GM23338 (cell line): Measurements from ENCODE around the gene NCOA4.

Source experiments
- EZH2 ChIP-seq: fragments of 200-600 bp; sonication (generic); IDR thresholded peaks from one replicate; pipeline ENCODE4 v1.8.0; 2017; ENCODE audit warnings: antibody characterized with exemption, mild to moderate bottlenecking, low read depth; ENCODE audit not compliant: unreplicated experiment
- EZH2phosphoT487 ChIP-seq: fragments of 200-600 bp; sonication (generic); IDR thresholded peaks from one replicate; pipeline ENCODE4 v1.8.1; 2018; ENCODE audit warnings: antibody characterized with exemption; ENCODE audit not compliant: unreplicated experiment
- TF ChIP-seq, protein P1 (sequence below), 2 experiments: fragments of 200-600 bp in 1 of 2; sonication (generic) in 1 of 2; conservative IDR thresholded peaks; 2 replicates each; pipeline versions ENCODE4 v1.5.1 to v1.6.1; 2016 to 2017; ENCODE audit warnings: antibody characterized with exemption in 2 of 2, low read depth in 2 of 2, mild to moderate bottlenecking in 2 of 2, moderate library complexity in 1 of 2

DNA sequence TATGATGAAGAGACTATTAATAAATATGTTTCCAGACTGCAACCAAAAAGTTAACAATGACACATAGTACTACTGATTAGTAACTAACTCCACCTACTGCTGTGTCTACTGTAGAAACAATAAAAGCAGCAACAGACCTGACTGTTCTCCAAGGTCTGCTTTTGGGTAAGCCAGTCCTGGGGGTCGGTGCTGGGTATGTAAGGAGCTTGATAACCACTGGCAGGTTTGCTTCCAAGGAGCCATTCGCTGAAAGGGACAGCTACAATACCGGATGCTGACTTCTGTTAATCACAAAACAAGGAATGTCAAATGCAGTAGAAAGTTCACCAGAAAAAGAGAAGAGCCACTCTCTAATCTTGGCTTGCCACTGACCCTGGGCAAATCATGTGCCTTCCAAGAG is 17.7 kb downstream of the NCOA4 start:
- TF ChIP-seq, protein P1, sequence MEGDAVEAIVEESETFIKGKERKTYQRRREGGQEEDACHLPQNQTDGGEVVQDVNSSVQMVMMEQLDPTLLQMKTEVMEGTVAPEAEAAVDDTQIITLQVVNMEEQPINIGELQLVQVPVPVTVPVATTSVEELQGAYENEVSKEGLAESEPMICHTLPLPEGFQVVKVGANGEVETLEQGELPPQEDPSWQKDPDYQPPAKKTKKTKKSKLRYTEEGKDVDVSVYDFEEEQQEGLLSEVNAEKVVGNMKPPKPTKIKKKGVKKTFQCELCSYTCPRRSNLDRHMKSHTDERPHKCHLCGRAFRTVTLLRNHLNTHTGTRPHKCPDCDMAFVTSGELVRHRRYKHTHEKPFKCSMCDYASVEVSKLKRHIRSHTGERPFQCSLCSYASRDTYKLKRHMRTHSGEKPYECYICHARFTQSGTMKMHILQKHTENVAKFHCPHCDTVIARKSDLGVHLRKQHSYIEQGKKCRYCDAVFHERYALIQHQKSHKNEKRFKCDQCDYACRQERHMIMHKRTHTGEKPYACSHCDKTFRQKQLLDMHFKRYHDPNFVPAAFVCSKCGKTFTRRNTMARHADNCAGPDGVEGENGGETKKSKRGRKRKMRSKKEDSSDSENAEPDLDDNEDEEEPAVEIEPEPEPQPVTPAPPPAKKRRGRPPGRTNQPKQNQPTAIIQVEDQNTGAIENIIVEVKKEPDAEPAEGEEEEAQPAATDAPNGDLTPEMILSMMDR (conservative IDR thresholded peaks at IDR 0.05; ENCODE audit: low read depth in 2 of 2) = no peak
- no peak for TF ChIP-seq EZH2phosphoT487
- TF ChIP-seq EZH2 = no peak
